Erythroblast (primary cell): Measurements from ENCODE around the gene BBC3.

Source experiments
- GATA1 ChIP-seq: IDR thresholded peaks from 2 replicates; pipeline ENCODE4 v1.6.1; 2011; ENCODE audit warnings: low read depth, mild to moderate bottlenecking, control low read depth, low read length, moderate library complexity
- POLR2A ChIP-seq: IDR thresholded peaks from 2 replicates; pipeline ENCODE4 v1.6.1; 2011; ENCODE audit warnings: mild to moderate bottlenecking, low read length

DNA sequence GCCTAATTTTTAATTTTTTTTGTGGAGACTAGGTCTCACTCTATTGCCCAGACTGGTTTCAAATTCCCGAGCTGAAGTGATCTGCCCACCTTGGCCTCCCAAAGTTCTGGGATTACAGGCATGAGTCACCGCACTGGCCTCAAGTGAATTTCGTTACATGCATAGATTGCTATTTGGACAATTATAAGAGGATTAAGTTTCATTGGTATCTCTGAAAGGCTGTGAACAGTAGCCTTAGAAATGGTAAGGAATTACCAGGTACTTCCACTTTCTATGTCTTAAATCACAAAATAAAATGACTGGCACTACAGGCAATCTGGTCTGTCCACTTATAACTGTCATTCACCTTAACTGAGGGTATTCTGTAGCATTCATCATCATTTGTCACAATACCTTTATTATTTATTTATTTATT is 22.5 kb upstream of the BBC3 start:
- no peak for TF ChIP-seq POLR2A
- no peak for TF ChIP-seq GATA1
